SU-DHL-6 (cell line): ENCODE results near the gene PKM.

ENCODE experiments used
- H2AFZ ChIP-seq: fragments of 200-600 bp; sonication (generic); 2 replicates; pipeline ENCODE4 v1.6.1; 2014; ENCODE audit warnings: low read depth, mild to moderate bottlenecking, moderate library complexity, mixed read lengths, antibody characterized with exemption, low read length; ENCODE audit not compliant: severe bottlenecking
- H3F3A ChIP-seq: fragments of 200-600 bp; shearing (Covaris generic); 2 replicates; pipeline ENCODE4 v1.6.0; 2016; ENCODE audit warnings: antibody characterized with exemption, mild to moderate bottlenecking; ENCODE audit not compliant: insufficient read depth
- H3K27ac ChIP-seq: fragments of 200-600 bp; sonication (generic); 2 replicates; pipeline ENCODE4 v1.5.1; 2016; ENCODE audit warnings: low read depth, mild to moderate bottlenecking, low read length, moderate library complexity, mixed read lengths
- H3K27me3 ChIP-seq: fragments of 200-600 bp; sonication (generic), shearing (Covaris generic); 2 replicates; pipeline ENCODE4 v1.6.0; 2014; ENCODE audit warnings: mild to moderate bottlenecking, low read length
- H3K36me3 ChIP-seq: fragments of 200-600 bp; sonication (generic); 2 replicates; pipeline ENCODE4 v1.6.1; 2014; ENCODE audit warnings: mild to moderate bottlenecking, low read length, mixed read lengths
- H3K4me2 ChIP-seq: fragments of 300-600, 200-600 bp; shearing (Covaris generic), sonication (generic); 2 replicates; pipeline ENCODE4 v1.6.0; 2014; ENCODE audit warnings: low read length, low read depth, mild to moderate bottlenecking; ENCODE audit not compliant: poor library complexity, severe bottlenecking
- H3K4me3 ChIP-seq: fragments of 200-600 bp; sonication (generic); 2 replicates; pipeline ENCODE4 v1.5.1; 2014; ENCODE audit warnings: antibody characterized with exemption, low read length, mild to moderate bottlenecking, mixed read lengths; ENCODE audit not compliant: insufficient read depth, poor library complexity, severe bottlenecking
- H3K79me2 ChIP-seq: fragments of 200-600 bp; sonication (generic); 2 replicates; pipeline ENCODE4 v1.6.1; 2014; ENCODE audit warnings: mild to moderate bottlenecking, low read length, moderate library complexity; ENCODE audit not compliant: insufficient read depth
- H3K9ac ChIP-seq: fragments of 200-600 bp; sonication (generic); 2 replicates; pipeline ENCODE4 v1.7.0; 2014; ENCODE audit warnings: mild to moderate bottlenecking, low read length
- H3K9me2 ChIP-seq: fragments of 200-600 bp; sonication (generic); replicated peaks from 2 replicates; pipeline ENCODE4 v1.6.1; 2014; ENCODE audit warnings: low read length; ENCODE audit not compliant: insufficient read depth
- H3K9me3 ChIP-seq: fragments of 200-600 bp; sonication (generic); 2 replicates; pipeline ENCODE4 v1.6.1; 2014; ENCODE audit warnings: low read length, mixed read lengths; ENCODE audit not compliant: insufficient read depth
- H4K20me1 ChIP-seq: fragments of 200-600 bp; sonication (generic); 2 replicates; pipeline ENCODE4 v1.6.1; 2014; ENCODE audit warnings: low read depth, mild to moderate bottlenecking, antibody characterized with exemption, low read length, moderate library complexity, mixed read lengths
- EZH2phosphoT487 ChIP-seq: fragments of 200-600 bp; sonication (generic), shearing (Covaris generic); conservative IDR thresholded peaks from 2 replicates; pipeline ENCODE4 v1.6.1; 2018; ENCODE audit warnings: mild to moderate bottlenecking, antibody characterized with exemption, low read length, moderate library complexity, mixed read lengths
- TF ChIP-seq, protein P1 (sequence below): fragments of 200-600 bp; sonication (generic); IDR thresholded peaks from one replicate; pipeline ENCODE4 v1.5.1; 2017; ENCODE audit warnings: antibody characterized with exemption, mild to moderate bottlenecking, low read length, moderate library complexity; ENCODE audit not compliant: insufficient read depth, poor library complexity, severe bottlenecking

Gene PKM

DNA sequence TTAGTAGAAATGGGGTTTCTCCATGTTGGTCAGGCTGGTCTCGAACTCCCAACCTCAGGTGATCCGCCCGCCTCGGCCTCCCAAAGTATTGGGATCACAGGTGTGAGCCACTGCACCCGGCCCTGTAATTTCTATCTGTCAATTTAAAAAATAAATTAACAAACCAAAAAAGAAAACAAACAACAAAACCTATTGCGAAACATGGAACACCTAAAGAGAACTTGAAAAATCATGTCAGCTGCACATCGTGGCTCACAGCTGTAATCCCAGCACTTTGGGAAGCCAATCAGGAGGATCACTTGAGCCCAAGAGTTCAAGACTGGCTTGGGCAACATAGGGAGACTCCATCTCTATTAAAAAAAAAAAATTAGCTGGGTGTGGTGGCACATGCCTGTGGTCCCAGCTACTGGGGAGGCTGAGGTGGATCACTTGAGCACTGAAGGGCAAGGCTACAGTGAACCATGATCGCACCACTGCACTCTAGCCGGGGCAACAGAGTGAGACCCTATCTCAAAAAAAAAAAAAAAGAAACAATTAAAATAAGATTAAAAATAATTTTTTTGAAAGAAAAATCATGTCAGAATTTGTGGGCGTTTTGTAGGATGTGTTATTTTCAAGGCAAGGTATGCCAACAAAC is 21.8 kb upstream of the PKM start:
- Histone ChIP-seq H3K36me3 (peaks cover 12% of the 10 kb centered on the region; the same call in 1 of the 2 replicates), H4K20me1 (no peaks in the 10 kb centered on the region), H3K4me2 (no peak overlapping the region)

DNA sequence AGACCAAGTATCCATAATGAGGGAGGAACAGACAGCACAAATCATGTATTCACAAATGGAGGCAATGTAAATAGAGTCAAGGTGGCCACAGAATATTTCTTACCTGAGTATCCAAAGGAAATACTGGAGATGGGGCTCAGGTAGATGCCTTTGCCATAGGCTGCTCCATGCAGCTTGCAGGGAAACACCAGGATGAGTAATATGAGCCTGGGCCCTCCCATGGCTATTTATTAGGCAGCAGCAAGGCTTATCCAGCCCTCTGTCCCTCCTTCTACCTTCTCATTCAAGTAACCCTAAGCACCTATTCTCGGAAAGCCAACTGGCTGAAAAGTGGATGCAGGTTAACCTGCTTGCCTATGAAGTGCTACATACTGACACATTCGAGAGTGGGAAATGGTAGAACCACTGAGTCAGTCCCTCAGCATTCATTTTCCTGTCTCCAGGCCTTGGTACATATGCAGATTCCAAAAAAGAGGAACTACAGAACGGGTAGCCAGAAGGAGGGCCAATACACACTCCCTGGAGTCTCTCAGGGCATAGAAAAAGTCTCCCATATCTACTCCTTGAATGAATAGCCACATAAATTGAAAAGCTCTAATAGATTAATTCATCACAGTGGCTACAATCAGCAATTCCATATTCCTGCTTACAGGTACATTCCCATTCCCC is 18.3 kb upstream of the PKM start:
- no peaks in the 10 kb centered on the region for H3K9me3 ChIP-seq
- no peak overlapping the region for H3K9ac ChIP-seq
- H3K79me2 ChIP-seq = no peaks in the 10 kb centered on the region
- H2AFZ ChIP-seq = no peak overlapping the region
- H3K27ac ChIP-seq = no peak overlapping the region
- no peaks in the 10 kb centered on the region for H3K9me2 ChIP-seq
- no peak overlapping the region for H3K4me2 ChIP-seq
- no peaks in the 10 kb centered on the region for H3K27me3 ChIP-seq
- H3K4me3 ChIP-seq = no peak overlapping the region
- peaks cover 4% of the 10 kb centered on the region; the same call in 1 of the 2 replicates for H3K36me3 ChIP-seq
- TF ChIP-seq EZH2phosphoT487 = no peak
- TF ChIP-seq, protein P1, sequence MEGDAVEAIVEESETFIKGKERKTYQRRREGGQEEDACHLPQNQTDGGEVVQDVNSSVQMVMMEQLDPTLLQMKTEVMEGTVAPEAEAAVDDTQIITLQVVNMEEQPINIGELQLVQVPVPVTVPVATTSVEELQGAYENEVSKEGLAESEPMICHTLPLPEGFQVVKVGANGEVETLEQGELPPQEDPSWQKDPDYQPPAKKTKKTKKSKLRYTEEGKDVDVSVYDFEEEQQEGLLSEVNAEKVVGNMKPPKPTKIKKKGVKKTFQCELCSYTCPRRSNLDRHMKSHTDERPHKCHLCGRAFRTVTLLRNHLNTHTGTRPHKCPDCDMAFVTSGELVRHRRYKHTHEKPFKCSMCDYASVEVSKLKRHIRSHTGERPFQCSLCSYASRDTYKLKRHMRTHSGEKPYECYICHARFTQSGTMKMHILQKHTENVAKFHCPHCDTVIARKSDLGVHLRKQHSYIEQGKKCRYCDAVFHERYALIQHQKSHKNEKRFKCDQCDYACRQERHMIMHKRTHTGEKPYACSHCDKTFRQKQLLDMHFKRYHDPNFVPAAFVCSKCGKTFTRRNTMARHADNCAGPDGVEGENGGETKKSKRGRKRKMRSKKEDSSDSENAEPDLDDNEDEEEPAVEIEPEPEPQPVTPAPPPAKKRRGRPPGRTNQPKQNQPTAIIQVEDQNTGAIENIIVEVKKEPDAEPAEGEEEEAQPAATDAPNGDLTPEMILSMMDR = no peak
- no peaks in the 10 kb centered on the region for H4K20me1 ChIP-seq
- H3F3A ChIP-seq = no peaks in the 10 kb centered on the region

More for the DNA sequence above, 21.8 kb upstream of the PKM start:
- Histone ChIP-seq H3F3A (no peaks in the 10 kb centered on the region), H3K27ac (no peak overlapping the region), H3K9me3 (no peaks in the 10 kb centered on the region), H2AFZ (no peak overlapping the region), H3K79me2 (no peaks in the 10 kb centered on the region), H3K9me2 (no peaks in the 10 kb centered on the region), H3K4me3 (no peak overlapping the region), H3K27me3 (no peaks in the 10 kb centered on the region), H3K9ac (no peak overlapping the region)
- TF ChIP-seq, protein P1 = no peak
- TF ChIP-seq EZH2phosphoT487 = no peak

DNA sequence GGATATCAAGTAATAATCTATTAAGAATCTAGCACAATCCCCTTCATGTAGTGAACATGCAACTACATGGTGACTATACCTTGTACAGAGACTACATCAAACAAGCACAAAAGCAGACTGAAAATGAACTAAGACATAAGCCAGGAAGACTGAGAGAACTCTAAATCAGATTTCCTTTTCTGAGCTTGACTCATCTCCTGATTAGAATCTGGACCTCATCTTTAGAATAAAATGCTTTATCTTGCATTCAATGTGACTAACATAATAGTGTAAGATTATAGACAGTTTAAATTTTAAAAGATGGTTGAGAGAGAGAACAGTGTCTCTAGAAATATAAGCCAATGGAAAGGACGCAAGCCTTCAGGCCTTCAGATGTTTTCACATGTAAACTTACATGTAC is 17.5 kb upstream of the PKM start:
- Histone ChIP-seq H3K4me3 (no peak overlapping the region), H3K27ac (no peak overlapping the region), H3K9ac (no peak overlapping the region), H3K27me3 (no peaks in the 10 kb centered on the region), H3K9me3 (no peaks in the 10 kb centered on the region), H3K9me2 (no peaks in the 10 kb centered on the region), H3F3A (no peaks in the 10 kb centered on the region), H3K36me3 (peaks cover 4% of the 10 kb centered on the region; the same call in 1 of the 2 replicates), H3K79me2 (no peaks in the 10 kb centered on the region), H2AFZ (no peak overlapping the region), H4K20me1 (no peaks in the 10 kb centered on the region), H3K4me2 (no peak overlapping the region)
- no peak for TF ChIP-seq EZH2phosphoT487
- TF ChIP-seq, protein P1 = no peak
